Measurements from ENCODE around the gene KIRREL3. TPM values are rescaled to one million over a fixed set of nuclear protein-coding genes. Genes with fewer than 3 reads are reported as not detected.

Gene KIRREL3
- total and polyA plus RNA-seq, 2 of the 8 experiments (the other 6 are each of a cell fraction or from before 2014, with no cell fraction given) = 0.29 to 0.32 TPM

GRCh38 chr11:126583594-126584427, 416.8 kb downstream of the KIRREL3 start (continued):
- TF ChIP-seq KDM5A (IDR thresholded peaks at IDR 0.05; ENCODE audit: low read length) (no peak), SAP30 (IDR thresholded peaks at IDR 0.05; ENCODE audit: insufficient read depth, insufficient replicate concordance, low read length) (no peak), SP1 (IDR thresholded peaks at IDR 0.05; ENCODE audit: low read depth, low read length) (no peak), MAFK (IDR thresholded peaks at IDR 0.05; ENCODE audit: low read depth, low read length) (no peak), PHF8 (conservative IDR thresholded peaks at IDR 0.05; ENCODE audit: low read depth, low read length) (no peak), POU5F1 (IDR thresholded peaks at IDR 0.05; ENCODE audit: low read depth, low read length) (no peak), RNF2 (IDR thresholded peaks at IDR 0.05; ENCODE audit: borderline replicate concordance, low read depth, low read length, missing control alignments, poor library complexity, severe bottlenecking) (no peak), YY1 (IDR thresholded peaks at IDR 0.05; ENCODE audit: low read depth, low read length) (no peak)

Data from H1 (cell line).